ENCODE data around the gene DENND10. TPM values are rescaled to one million over a fixed set of nuclear protein-coding genes. Genes with fewer than 3 reads are reported as not detected.
A peak's percentile ranks its signal among the peaks of the same experiment; 100 is the strongest.

DENND10 gene
- polyA plus RNA-seq, 1 experiment, result 107 TPM

- H3K27me3 ChIP-seq (ENCODE audit: control insufficient read depth, insufficient read depth, low read length), result no peaks in the 10 kb centered on the region
- CTCF ChIA-PET, result no interaction called here
- H3K27ac ChIP-seq (ENCODE audit: low read depth, low read length), result peak overlapping the region; percentile 83
- no peak for TF ChIP-seq CTCF (IDR thresholded peaks at IDR 0.05; ENCODE audit: low read depth, low read length)
- H3K9me3 ChIP-seq (ENCODE audit: control insufficient read depth, insufficient read depth, low read length), result no peaks in the 10 kb centered on the region
- POLR2A ChIA-PET, result no interaction called here
- no peak overlapping the region for H3K4me3 ChIP-seq (ENCODE audit: low read depth, low read length)
- no peak for DNase-seq (ENCODE audit: low read depth, low spot score)
Observed at GRCh38 chr10:119120875-119121274, 17.0 kb downstream of the DENND10 start.

GRCh38 chr10:119125942-119126341 is 22.0 kb downstream of the DENND10 start:
- no peak for DNase-seq (ENCODE audit: low read depth, low spot score)
- H3K27me3 ChIP-seq (ENCODE audit: control insufficient read depth, insufficient read depth, low read length), result no peaks in the 10 kb centered on the region
- H3K4me3 ChIP-seq (ENCODE audit: low read depth, low read length), result no peak overlapping the region
- H3K27ac ChIP-seq (ENCODE audit: low read depth, low read length), result no peak overlapping the region
- TF ChIP-seq CTCF (IDR thresholded peaks at IDR 0.05; ENCODE audit: low read depth, low read length), result no peak
- ChIA-PET POLR2A (no interaction called here), CTCF (no interaction called here)
- H3K9me3 ChIP-seq (ENCODE audit: control insufficient read depth, insufficient read depth, low read length), result no peaks in the 10 kb centered on the region

- H3K27ac ChIP-seq (ENCODE audit: low read depth, low read length), result no peak overlapping the region
- no peaks in the 10 kb centered on the region for H3K27me3 ChIP-seq (ENCODE audit: control insufficient read depth, insufficient read depth, low read length)
- DNase-seq (ENCODE audit: low read depth, low spot score), result no peak
- ChIA-PET CTCF (no interaction called here), POLR2A (no interaction called here)
- H3K4me3 ChIP-seq (ENCODE audit: low read depth, low read length), result no peak overlapping the region
- TF ChIP-seq CTCF (IDR thresholded peaks at IDR 0.05; ENCODE audit: low read depth, low read length), result no peak
- H3K9me3 ChIP-seq (ENCODE audit: control insufficient read depth, insufficient read depth, low read length), result no peaks in the 10 kb centered on the region
Observed at GRCh38 chr10:119129721-119130120, 25.8 kb downstream of the DENND10 start.

GRCh38 chr10:119131512-119132240 is 27.8 kb downstream of the DENND10 start:
- Histone ChIP-seq H3K27me3 (ENCODE audit: control insufficient read depth, insufficient read depth, low read length) (no peaks in the 10 kb centered on the region), H3K9me3 (ENCODE audit: control insufficient read depth, insufficient read depth, low read length) (no peaks in the 10 kb centered on the region), H3K27ac (ENCODE audit: low read depth, low read length) (no peak overlapping the region), H3K4me3 (ENCODE audit: low read depth, low read length) (no peak overlapping the region)
- CTCF ChIA-PET, result interaction anchor here (0.6 to 1.5 kb wide), 2 partner anchors 66 to 284 kb away, joined by 3 read pairs; no protein-coding TSS in a partner anchor
- no peak for TF ChIP-seq CTCF (IDR thresholded peaks at IDR 0.05; ENCODE audit: low read depth, low read length)
- POLR2A ChIA-PET, result no interaction called here
- DNase-seq (ENCODE audit: low read depth, low spot score), result no peak

- DNase-seq (ENCODE audit: low read depth, low spot score), result no peak
- H3K27me3 ChIP-seq (ENCODE audit: control insufficient read depth, insufficient read depth, low read length), result no peaks in the 10 kb centered on the region
- H3K4me3 ChIP-seq (ENCODE audit: low read depth, low read length), result no peak overlapping the region
- POLR2A ChIA-PET, result interaction anchor here (0.7 kb wide), 1 partner anchor 9 kb away, joined by 3 read pairs; no protein-coding TSS in a partner anchor
- TF ChIP-seq CTCF (IDR thresholded peaks at IDR 0.05; ENCODE audit: low read depth, low read length), result no peak
- H3K9me3 ChIP-seq (ENCODE audit: control insufficient read depth, insufficient read depth, low read length), result no peaks in the 10 kb centered on the region
- H3K27ac ChIP-seq (ENCODE audit: low read depth, low read length), result no peak overlapping the region
- CTCF ChIA-PET, result interaction anchor here (0.6 to 1.1 kb wide), 2 partner anchors 9 to 495 kb away, joined by 3 to 4 read pairs; no protein-coding TSS in a partner anchor
Observed at GRCh38 chr10:119132521-119133345, 28.8 kb downstream of the DENND10 start.

Measured in AG04450 (cell line).